ENCODE results near the gene MAML3.

Gene MAML3

GRCh38 chr4:139797287-139797686, 356.7 kb downstream of the MAML3 start:
- DNase-seq, result no peak

- no peak for DNase-seq
Measured at GRCh38 chr4:139795527-139796314, 358.3 kb downstream of the MAML3 start.

- DNase-seq, result no peak
Measured at GRCh38 chr4:139794158-139794954, 359.6 kb downstream of the MAML3 start.

DNA sequence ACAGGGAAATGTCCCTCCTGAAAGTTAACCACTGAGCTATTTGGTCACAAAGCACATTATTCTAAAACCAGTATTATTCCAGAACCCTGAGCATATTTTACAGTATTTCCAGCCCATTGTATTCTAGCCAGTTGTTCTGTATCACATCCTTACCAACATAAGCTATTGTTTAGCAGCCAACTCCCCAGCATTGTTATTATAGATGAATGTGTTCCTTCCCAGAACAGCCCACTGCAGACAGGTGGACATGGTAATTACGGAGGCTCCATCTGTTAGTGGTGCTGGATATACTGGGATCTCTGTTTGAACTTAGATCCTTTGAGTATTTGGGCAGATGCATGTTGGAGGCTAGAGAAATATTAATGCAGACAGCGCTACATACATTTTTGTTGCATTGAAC, 362.3 kb downstream of the MAML3 start:
- DNase-seq, result no peak

- DNase-seq, result no peak
Measured at GRCh38 chr4:139790291-139790690, 363.7 kb downstream of the MAML3 start.

- no peak for DNase-seq
Measured at GRCh38 chr4:139789096-139789654, 364.8 kb downstream of the MAML3 start.

DNA sequence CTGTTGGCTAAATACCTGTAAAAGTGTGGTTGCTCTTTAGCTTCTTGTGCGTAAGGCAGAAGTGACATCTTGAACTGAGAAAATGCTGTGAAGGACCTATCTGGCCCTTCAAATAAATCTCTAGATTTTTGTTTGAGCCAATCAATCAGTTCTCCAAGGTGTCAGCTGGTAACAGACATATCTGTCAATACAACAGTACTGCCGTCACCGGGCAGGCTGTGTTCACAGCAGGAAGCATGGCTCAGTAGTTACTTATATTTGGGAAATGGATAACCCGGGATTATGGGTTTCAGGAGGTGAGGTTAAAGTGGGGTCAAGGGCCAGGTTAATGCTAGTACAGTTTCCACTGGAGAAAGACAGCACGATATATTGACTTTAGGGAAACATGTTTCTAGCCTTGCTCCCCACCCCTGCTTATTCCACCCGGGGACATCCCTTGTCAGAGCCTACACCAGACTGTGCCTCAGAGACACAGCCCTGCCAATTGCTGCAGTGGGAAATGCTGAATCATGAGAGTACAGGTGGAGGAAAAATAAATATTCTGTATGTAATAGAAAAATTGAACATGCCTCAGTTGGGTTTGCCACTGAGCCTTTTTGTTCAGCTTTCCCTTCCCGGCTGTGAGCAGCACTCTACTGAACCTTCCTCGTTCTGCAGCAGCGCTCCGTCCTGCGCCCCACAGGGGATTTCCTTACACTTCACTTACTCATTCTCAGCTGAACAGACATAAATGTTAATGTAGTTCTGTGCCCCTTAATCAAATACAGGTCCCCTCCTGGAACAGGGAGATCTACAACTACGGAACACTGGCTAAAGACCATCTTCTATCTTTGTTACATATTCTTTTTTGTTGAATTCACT, 367.3 kb downstream of the MAML3 start:
- DNase-seq, result no peak

GRCh38 chr4:139785356-139785755, 368.6 kb downstream of the MAML3 start:
- no peak for DNase-seq

GRCh38 chr4:139783741-139784484, 370.1 kb downstream of the MAML3 start:
- no peak for DNase-seq

DNA sequence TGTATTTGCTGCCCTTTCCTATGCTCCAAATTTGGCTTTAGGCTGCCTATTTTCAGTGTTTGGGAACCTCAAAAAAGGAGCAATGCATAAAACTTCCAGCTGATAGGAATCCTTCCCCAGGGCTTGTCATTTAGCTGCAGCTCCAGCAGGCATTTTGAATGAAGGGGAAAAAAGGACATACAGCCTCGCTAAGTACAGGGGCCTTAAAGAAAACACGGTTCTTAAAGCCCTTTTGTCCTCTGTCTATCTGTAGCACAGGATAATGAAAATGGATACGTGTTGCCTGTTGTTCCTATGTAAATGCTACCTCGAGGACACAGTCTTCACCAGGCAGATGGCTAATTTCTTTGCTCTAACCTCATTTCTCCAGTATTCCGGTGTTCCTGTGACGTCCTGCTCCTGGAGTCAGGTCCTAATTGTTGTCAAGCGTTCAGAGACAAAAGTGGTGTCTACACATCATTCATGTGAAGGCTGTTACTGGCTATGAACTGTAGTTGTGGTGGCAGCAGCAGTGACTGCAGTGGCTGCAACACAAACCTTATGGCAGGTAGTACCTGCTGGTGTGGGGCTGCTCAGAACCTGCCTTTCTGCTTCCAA, 371.0 kb downstream of the MAML3 start:
- DNase-seq, result no peak

GRCh38 chr4:139781066-139781465, 372.9 kb downstream of the MAML3 start:
- DNase-seq, result no peak

GRCh38 chr4:139779691-139780090, 374.3 kb downstream of the MAML3 start:
- no peak for DNase-seq

DNA sequence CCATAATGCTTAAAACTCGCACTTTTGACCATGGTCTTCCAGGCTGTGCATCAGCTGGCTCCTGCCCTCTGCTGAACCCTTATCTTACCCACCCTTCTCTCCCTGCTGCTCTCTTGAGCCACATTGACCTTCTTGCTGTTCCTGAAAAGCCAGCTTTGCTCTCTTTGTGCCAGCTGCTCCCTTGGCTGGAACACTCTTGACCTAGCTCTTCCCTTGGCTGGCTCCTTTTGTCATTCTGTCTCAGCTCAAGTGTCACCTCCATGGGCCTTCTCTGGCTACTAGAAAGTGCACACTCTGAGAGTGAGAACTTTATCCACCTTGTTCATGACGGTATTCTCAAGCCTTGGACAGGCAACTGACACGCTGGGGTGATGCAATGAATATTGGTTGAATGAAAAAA, 376.2 kb downstream of the MAML3 start:
- DNase-seq, result no peak

GRCh38 chr4:139776235-139776634, 377.7 kb downstream of the MAML3 start:
- no peak for DNase-seq

- DNase-seq, result no peak
Measured at GRCh38 chr4:139774759-139775487, 379.1 kb downstream of the MAML3 start.

GRCh38 chr4:139773560-139774318, 380.2 kb downstream of the MAML3 start:
- DNase-seq, result no peak

DNA sequence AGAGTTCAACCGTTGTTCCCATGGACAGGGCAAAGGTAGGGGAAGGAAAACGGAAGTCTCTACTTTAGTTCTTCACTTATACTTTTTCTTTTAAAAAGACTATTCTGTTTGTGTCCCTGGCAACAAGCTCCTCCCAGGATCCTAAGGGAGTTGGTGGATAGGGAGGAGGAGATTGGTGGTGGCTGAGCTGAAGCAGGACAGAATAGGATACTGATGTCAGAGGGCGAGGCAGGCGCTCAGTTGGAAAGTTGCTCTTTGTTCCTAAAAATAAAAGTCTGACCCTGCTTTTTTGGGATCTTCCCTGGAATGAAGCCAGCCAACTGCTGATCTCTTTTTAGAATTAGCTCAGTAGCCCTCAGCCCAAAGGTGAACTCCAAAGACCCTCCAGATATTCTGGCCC, 383.6 kb downstream of the MAML3 start:
- no peak for DNase-seq

- DNase-seq, result no peak
Measured at GRCh38 chr4:139769364-139769763, 384.6 kb downstream of the MAML3 start.

DNA sequence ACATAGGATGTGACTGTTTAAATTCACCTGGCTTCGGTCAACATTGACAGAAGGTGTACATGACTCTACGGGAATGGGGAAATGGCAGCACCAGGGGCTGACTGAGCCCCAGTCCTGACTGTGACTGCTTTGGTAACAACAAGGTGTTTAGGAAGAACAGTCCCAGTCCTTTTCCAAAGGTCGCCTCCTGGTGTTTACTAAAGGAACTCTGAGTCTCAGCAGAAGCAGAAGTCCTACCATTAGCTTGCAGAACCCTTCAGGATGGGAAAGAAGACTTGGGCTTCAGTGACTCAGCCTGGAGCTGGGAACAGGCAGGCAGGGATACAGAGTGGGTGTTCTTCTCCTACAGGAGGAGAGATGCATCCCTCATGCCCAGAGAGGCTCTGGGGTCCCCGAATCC, 385.1 kb downstream of the MAML3 start:
- no peak for DNase-seq

DNA sequence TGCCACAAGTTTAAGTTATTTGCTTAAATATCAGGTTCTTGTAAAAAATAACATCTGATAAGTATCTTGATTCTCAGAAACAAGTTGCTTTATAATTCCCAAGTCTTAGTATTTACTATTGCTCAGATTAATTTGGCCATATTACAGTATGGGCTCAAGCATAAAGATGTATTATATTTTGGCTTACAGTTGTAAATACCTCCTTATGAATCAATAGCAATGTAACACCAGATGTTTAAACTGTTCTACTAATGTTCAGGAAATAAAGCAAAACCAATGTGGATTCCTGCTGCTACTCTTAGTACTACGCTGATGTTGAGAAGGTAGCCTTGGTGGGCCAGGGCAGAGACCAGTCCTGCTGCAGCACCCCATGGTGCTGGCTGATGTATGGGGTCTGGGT, 385.6 kb downstream of the MAML3 start:
- DNase-seq, result no peak

Measured in activated CD4-positive, alpha-beta T cell treated with anti-CD3 and anti-CD28 coated beads for 1 hour (primary cell).